HL-60 (cell line): ENCODE results near the gene FBLN1.

Experiments used
- DNase-seq, 2 experiments: peaks; one replicate each; pipeline ENCODE4 v3.0.0-alpha.2; 2010 to 2020; ENCODE audit warnings: low read depth in 1 of 2, low spot score in 1 of 2
- H3K27ac ChIP-seq: fragments of 250-450 bp; sonication (Bioruptor Pico); replicated peaks from 2 replicates; pipeline ENCODE4 v1.5.1; 2020; ENCODE audit warnings: mild to moderate bottlenecking, moderate library complexity
- H3K27me3 ChIP-seq: fragments of 250-450 bp; sonication (Bioruptor Pico); 2 replicates; pipeline ENCODE4 v1.5.1; 2021; ENCODE audit warnings: mild to moderate bottlenecking, moderate library complexity; ENCODE audit not compliant: insufficient read depth, poor library complexity, severe bottlenecking
- H3K4me3 ChIP-seq: replicated peaks from 2 replicates; pipeline ENCODE4 v1.5.1; 2011; ENCODE audit warnings: mild to moderate bottlenecking, control low read depth, low read length; ENCODE audit not compliant: insufficient read depth
- GABPA ChIP-seq: IDR thresholded peaks from 2 replicates; pipeline ENCODE4 v1.6.1; 2012; ENCODE audit warnings: low read depth
- POLR2AphosphoS5 ChIP-seq: IDR thresholded peaks from 2 replicates; pipeline ENCODE4 v1.6.1; 2012; ENCODE audit warnings: low read depth
- SPI1 ChIP-seq: IDR thresholded peaks from 2 replicates; pipeline ENCODE4 v1.6.1; 2012; ENCODE audit warnings: low read depth, mild to moderate bottlenecking, borderline replicate concordance
- TF ChIP-seq, protein P1 (sequence below): IDR thresholded peaks from 2 replicates; pipeline ENCODE4 v1.6.1; 2012; ENCODE audit warnings: low read depth; ENCODE audit not compliant: insufficient replicate concordance
- TF ChIP-seq, protein P2 (sequence below): IDR thresholded peaks from one replicate; pipeline ENCODE4 v1.5.1; 2011; ENCODE audit warnings: low read length, control low read depth, inconsistent platforms; ENCODE audit not compliant: insufficient read depth

Gene FBLN1

DNA sequence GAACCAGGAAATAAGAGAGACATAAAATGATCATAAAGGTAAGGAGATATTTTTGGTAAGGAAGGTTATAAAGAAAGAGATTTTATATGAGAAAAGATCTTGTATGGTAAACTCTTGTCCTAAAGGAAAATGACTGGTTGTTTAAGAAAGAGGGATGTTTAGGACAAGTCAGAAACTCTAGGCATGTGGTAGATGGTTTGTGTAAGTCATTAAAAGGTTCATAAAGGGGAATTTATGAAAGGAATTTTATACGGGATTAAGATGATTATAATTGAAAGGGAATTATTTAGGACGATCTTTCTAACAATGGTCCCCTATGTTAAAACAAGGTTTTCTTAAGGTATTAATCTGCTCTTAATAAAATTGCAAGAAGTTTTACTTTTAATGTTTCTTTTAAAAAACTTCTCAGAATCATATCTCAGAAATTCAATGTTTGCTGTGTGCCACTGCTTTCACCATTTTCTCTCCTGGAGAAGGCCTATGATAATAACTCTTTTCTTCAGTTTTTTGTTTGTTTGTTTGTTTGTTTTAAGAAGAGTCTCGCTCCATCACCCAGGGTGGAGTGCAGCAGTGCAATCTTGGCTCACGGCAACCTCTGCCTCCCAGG is 13.8 kb upstream of the FBLN1 start:
- Histone ChIP-seq H3K4me3 (no peak overlapping the region), H3K27me3 (no peaks in the 10 kb centered on the region), H3K27ac (no peak overlapping the region)
- DNase-seq = no peak
- no peak for TF ChIP-seq GABPA
- TF ChIP-seq POLR2AphosphoS5 = no peak
- TF ChIP-seq, protein P1, sequence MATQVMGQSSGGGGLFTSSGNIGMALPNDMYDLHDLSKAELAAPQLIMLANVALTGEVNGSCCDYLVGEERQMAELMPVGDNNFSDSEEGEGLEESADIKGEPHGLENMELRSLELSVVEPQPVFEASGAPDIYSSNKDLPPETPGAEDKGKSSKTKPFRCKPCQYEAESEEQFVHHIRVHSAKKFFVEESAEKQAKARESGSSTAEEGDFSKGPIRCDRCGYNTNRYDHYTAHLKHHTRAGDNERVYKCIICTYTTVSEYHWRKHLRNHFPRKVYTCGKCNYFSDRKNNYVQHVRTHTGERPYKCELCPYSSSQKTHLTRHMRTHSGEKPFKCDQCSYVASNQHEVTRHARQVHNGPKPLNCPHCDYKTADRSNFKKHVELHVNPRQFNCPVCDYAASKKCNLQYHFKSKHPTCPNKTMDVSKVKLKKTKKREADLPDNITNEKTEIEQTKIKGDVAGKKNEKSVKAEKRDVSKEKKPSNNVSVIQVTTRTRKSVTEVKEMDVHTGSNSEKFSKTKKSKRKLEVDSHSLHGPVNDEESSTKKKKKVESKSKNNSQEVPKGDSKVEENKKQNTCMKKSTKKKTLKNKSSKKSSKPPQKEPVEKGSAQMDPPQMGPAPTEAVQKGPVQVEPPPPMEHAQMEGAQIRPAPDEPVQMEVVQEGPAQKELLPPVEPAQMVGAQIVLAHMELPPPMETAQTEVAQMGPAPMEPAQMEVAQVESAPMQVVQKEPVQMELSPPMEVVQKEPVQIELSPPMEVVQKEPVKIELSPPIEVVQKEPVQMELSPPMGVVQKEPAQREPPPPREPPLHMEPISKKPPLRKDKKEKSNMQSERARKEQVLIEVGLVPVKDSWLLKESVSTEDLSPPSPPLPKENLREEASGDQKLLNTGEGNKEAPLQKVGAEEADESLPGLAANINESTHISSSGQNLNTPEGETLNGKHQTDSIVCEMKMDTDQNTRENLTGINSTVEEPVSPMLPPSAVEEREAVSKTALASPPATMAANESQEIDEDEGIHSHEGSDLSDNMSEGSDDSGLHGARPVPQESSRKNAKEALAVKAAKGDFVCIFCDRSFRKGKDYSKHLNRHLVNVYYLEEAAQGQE = no peak
- TF ChIP-seq SPI1 = no peak
- TF ChIP-seq, protein P2, sequence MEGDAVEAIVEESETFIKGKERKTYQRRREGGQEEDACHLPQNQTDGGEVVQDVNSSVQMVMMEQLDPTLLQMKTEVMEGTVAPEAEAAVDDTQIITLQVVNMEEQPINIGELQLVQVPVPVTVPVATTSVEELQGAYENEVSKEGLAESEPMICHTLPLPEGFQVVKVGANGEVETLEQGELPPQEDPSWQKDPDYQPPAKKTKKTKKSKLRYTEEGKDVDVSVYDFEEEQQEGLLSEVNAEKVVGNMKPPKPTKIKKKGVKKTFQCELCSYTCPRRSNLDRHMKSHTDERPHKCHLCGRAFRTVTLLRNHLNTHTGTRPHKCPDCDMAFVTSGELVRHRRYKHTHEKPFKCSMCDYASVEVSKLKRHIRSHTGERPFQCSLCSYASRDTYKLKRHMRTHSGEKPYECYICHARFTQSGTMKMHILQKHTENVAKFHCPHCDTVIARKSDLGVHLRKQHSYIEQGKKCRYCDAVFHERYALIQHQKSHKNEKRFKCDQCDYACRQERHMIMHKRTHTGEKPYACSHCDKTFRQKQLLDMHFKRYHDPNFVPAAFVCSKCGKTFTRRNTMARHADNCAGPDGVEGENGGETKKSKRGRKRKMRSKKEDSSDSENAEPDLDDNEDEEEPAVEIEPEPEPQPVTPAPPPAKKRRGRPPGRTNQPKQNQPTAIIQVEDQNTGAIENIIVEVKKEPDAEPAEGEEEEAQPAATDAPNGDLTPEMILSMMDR = no peak

DNA sequence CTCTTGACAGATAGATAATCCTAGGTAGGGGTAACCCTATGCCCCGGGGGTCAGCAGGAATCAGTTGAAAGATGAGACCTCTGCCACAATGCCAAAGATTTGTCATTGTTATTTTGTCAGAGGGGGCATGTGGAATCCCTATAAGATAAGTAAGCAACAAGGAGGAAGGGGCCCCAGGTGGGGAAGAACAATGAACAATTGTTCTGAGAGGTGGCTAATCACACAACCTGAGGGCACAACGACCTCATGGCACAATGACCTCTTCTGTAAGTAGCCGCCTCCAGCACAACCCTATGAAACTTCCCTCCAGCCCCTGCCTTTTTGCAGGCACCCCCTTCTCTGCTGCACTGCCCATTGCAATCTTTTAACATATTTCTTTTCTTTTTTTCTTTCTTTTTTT is 11.8 kb upstream of the FBLN1 start:
- H3K4me3 ChIP-seq = no peak overlapping the region
- TF ChIP-seq, protein P1 = no peak
- TF ChIP-seq, protein P2 = no peak
- TF ChIP-seq POLR2AphosphoS5 (no peak), SPI1 (no peak), GABPA (no peak)
- DNase-seq = no peak
- H3K27me3 ChIP-seq = no peaks in the 10 kb centered on the region
- H3K27ac ChIP-seq = no peak overlapping the region

DNA sequence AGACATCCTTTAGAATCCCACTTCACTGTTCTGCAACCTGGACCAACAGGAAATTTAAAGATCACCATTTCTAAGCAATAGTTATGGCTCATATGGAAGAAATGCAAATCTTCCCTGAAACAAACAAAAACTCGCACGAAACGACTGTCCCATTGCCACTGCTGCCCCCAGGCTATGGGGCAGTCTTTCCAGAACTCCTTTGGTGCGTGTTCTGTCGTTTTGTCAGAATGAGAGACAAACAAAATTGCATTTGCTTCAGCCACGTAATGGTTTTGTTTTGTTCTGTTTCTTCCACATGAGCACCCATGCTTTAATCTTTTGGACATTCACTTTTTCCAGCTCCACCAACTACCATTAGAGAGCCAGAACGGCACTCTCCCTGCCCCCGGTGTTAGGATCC is 10.8 kb upstream of the FBLN1 start:
- Histone ChIP-seq H3K27ac (no peak overlapping the region), H3K27me3 (no peaks in the 10 kb centered on the region), H3K4me3 (no peak overlapping the region)
- TF ChIP-seq, protein P1 = no peak
- TF ChIP-seq, protein P2 = no peak
- TF ChIP-seq SPI1 (no peak), GABPA (no peak), POLR2AphosphoS5 (no peak)
- no peak for DNase-seq
